Duodenal mucosa (tissue), 2 donors: Measurements from ENCODE around the gene KANK3.
"Not testable (repeated sequence)": the region's sequence is repeated elsewhere in the genome, so short reads cannot be mapped to it uniquely, and the experiment has no call there.

Experiments used
- H3K27ac ChIP-seq: one replicate; pipeline ENCODE4 v1.7.0; 2013; ENCODE audit warnings: low read depth, low read length
- H3K27me3 ChIP-seq, 2 donors: one replicate each; pipeline ENCODE4 v1.7.0; 2013; ENCODE audit warnings: low read length in 2 of 2, control low read depth in 1 of 2; ENCODE audit not compliant: insufficient read depth in 2 of 2, control insufficient read depth in 1 of 2
- H3K36me3 ChIP-seq, 2 donors: one replicate each; pipeline ENCODE4 v1.7.0; 2013; ENCODE audit warnings: low read length in 2 of 2, control low read depth in 1 of 2; ENCODE audit not compliant: insufficient read depth in 2 of 2, control insufficient read depth in 1 of 2
- H3K4me1 ChIP-seq, 2 donors: one replicate each; pipeline ENCODE4 v1.7.0; 2013; ENCODE audit warnings: low read length in 2 of 2, control low read depth in 1 of 2; ENCODE audit not compliant: insufficient read depth in 2 of 2, control insufficient read depth in 1 of 2
- H3K4me3 ChIP-seq, 2 donors: one replicate each; pipeline ENCODE4 v1.7.0; 2013; ENCODE audit warnings: low read length in 2 of 2, low read depth in 1 of 2
- H3K9ac ChIP-seq, 2 donors: one replicate each; pipeline ENCODE4 v1.7.0; 2013; ENCODE audit warnings: low read length in 2 of 2, low read depth in 1 of 2
- H3K9me3 ChIP-seq, 2 donors: one replicate each; pipeline ENCODE4 v1.7.0; 2013; ENCODE audit warnings: low read length in 2 of 2, control low read depth in 1 of 2; ENCODE audit not compliant: control insufficient read depth in 1 of 2

The KANK3 gene

DNA sequence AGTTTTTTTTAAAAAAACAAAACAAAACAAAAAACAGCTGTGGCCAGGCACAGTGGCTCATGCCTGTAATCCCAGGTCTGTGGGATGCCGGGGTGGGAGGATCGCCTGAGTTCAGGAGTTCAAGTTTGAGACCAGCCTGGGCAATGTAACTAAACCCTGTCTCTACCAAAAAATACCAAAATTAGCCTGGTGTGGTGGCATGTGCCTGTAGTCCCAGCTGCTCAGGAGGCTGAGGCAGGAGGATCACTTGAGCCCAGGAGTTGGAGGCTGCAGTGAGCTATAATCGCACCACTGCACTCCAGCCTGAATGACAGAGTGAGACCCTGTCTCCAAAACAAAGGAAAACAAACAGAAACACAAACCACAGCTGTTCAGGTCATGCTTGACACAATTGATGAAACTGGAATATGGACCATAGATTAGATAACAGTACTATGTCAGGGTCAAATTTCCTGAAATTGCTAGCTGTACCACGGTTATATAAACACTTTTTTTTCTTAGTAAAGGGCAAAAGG is 14.0 kb upstream of the KANK3 start:
- no peak overlapping the region for H3K9ac ChIP-seq
- no peaks in the 10 kb centered on the region for H3K9me3 ChIP-seq
- no peaks in the 10 kb centered on the region for H3K36me3 ChIP-seq
- H3K27me3 ChIP-seq, result peaks cover 0 to 3% of the 10 kb centered on the region in 2 donors
- H3K27ac ChIP-seq, result no peak overlapping the region
- peaks cover 14 to 19% of the 10 kb centered on the region in 2 donors for H3K4me1 ChIP-seq
- H3K4me3 ChIP-seq, result no peak overlapping the region

DNA sequence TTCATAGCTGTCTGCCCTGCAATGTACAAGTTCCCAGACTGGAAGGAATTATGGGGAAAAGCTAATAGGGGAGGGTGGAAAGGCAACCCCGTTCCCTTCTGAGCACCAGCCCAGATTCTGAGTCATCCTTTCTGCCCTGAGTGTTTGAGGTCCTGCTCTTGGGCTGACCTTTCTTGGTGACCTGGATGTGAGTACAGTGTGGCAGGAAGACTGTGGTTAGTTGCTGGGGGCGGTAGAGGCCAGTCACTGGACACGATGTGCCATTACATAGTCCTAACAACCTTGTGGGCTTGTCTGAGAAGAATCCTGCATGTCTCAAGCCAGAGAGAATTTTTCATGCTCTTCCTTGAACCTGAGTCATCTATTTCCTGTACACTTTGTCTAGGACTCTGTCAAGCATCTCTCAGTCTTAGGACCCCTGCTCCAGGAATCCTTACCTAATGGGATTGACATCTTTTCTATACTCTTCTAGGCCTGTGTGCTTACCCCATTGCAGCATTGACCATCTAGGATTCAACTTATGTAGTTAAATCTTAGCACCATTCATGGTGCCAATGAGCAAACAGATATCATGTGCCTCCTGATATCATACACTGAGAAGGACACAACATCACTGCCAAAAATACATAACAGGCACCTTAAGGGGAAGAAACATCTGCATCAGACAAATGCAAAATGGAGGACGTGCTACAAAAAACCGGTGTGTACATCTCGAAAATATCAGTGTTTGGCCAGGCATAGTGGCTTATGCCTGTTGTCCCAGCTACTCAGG is 12.8 kb upstream of the KANK3 start:
- H3K27me3 ChIP-seq, result peaks cover 0 to 3% of the 10 kb centered on the region in 2 donors
- no peaks in the 10 kb centered on the region for H3K9me3 ChIP-seq
- no peak overlapping the region for H3K9ac ChIP-seq
- H3K27ac ChIP-seq, result no peak overlapping the region
- H3K4me1 ChIP-seq, result peaks cover 8 to 14% of the 10 kb centered on the region in 2 donors
- no peak overlapping the region for H3K4me3 ChIP-seq
- no peaks in the 10 kb centered on the region for H3K36me3 ChIP-seq

DNA sequence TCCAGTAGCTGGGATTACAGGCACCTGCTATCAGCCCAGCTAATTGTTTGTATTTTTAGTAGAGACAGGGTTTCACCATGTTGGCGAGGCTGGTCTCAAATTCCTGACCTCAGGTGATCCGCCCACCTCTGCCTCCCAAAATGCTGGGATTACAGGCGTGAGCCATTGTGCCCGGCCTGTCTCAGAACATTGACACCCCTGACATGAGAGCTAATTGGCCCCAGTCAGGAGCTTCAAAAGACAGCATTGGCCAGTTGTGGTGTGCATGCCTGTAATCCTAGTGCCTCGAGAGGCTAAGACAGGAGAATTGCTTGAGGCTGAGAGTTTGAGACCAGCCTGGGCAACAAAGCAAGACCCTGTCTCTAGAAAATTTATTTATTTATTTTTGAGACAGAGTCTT is 9.8 kb upstream of the KANK3 start:
- not testable (repeated sequence) for H3K36me3 ChIP-seq, H3K9me3 ChIP-seq, H3K27me3 ChIP-seq, H3K27ac ChIP-seq, H3K9ac ChIP-seq, H3K4me3 ChIP-seq
- peaks cover 8 to 14% of the 10 kb centered on the region in 2 donors for H3K4me1 ChIP-seq

DNA sequence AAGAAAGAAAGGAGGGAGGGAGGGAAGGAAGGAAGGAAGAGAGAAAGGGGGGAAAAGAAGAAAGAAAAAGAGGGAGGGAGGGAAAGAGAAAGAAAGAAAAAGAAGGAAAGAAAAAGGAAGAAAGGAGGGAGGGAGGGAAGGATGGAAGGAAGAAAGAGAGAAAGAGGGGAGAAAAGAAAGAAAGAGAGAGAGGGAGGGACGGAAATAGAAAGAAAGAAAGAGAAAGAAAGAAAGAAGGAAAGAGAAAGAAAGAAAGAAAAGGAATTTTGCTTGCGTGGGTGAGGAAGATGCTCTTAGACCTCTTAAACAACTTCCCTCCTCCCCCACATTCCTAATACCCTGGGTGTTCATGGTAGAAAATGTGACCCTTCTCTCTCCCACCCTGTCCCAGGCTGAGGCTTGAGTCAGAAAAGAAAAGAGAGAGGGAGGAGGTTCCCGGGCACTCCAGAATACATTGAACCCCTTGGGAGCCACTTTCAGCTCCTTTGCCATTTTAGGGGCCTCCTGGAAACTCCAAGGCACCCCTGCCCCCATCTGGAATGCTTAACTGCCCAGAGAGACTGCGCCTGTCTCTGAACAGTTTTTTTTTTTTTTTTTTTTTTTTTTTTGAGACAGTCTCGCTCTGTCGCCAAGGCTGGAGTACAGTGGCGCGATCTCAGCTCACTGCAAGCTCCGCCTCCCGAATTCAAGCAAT is 9.2 kb upstream of the KANK3 start:
- Histone ChIP-seq H3K9ac (no peak overlapping the region), H3K4me3 (no peak overlapping the region), H3K27ac (no peak overlapping the region), H3K4me1 (peaks cover 8 to 14% of the 10 kb centered on the region in 2 donors), H3K9me3 (no peaks in the 10 kb centered on the region), H3K27me3 (peaks cover 0 to 3% of the 10 kb centered on the region in 2 donors), H3K36me3 (no peaks in the 10 kb centered on the region)

DNA sequence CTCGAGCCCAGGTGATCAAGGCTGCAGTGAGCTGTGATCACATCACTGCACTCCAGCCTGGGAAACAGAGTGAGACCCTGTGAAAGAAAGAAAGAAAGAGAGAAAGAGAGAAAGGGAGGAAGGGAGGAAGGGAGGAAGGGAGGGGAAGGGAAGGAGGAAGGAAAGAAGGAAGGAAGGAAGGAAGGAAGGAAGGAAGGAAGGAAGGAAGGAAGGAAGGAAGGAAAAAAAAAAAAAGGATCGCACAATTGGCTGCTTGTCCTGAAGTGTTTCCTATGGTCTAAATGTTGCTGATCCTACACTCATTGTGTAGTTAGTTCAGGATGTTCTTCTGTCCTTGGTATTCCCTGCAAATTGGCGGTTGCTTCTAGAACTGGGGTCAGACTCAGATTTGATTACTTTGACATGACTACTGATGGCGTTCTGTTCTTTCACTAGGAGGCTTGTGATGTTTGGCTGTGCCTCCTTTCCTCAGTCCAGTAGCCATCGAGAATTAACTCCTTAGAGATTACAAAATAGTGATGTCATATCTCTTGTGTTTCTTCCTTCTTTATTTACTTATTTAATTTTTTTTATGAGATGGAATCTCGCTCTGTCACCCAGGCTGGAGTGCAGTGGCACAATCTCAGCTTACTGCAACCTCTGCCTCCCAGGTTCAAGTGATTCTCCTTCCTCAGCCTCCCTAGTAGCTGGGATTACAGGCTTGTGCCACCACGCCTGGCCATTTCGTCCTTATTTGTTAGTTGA is 6.7 kb upstream of the KANK3 start:
- not testable (repeated sequence) for H3K27ac ChIP-seq, H3K4me3 ChIP-seq, H3K9me3 ChIP-seq, H3K4me1 ChIP-seq, H3K9ac ChIP-seq, H3K27me3 ChIP-seq, H3K36me3 ChIP-seq

DNA sequence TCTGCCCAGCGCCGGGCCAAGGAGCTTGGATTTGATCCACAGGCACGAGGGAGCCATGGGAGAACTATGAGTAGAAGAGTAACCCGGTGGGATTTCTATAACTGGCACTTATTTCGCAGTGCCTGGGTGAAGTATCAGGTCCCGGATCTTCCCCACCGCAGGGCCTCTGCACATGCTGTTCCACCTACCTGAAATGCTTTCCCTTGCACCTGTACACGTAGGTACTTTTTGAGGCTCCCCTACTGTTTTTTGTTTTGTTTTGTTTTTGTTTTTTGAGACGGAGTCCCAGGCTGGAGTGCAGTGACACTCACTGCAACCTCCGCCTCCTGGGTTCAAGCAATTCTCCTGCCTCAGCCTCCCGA is 402 bp upstream of the KANK3 start:
- H3K36me3 ChIP-seq, result no peaks in the 10 kb centered on the region
- no peaks in the 10 kb centered on the region for H3K9me3 ChIP-seq
- H3K4me3 ChIP-seq, result peak overlapping the region; percentile 47 to 57
- H3K27me3 ChIP-seq, result peaks cover 9 to 21% of the 10 kb centered on the region in 2 donors
- H3K4me1 ChIP-seq, result peaks cover 0 to 9% of the 10 kb centered on the region in 2 donors
- H3K27ac ChIP-seq, result no peak overlapping the region
- no peak overlapping the region for H3K9ac ChIP-seq

DNA sequence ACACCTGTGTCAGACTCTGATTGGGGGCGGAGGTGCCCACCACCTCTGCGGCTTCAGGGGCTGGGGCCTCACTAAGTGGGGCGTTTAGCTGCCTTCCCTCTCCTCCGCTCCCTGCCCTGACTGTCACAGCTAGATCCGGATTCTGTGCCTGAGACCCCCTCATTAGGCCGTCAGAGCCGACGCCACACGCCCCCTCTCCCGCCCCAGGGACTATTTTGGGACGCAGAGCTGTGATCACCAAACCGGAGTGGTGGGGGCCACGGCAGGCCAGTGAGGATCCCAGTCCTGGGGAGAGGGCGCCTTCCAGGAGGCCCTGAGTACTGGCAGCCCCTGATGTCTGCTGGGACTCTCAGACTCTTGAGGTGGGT is 762 bp downstream of the KANK3 start:
- Histone ChIP-seq H3K27me3 (peaks cover 9 to 24% of the 10 kb centered on the region in 2 donors), H3K9me3 (no peaks in the 10 kb centered on the region), H3K9ac (no peak overlapping the region), H3K36me3 (no peaks in the 10 kb centered on the region), H3K4me3 (no peak overlapping the region), H3K4me1 (peaks cover 0 to 9% of the 10 kb centered on the region in 2 donors), H3K27ac (no peak overlapping the region)

DNA sequence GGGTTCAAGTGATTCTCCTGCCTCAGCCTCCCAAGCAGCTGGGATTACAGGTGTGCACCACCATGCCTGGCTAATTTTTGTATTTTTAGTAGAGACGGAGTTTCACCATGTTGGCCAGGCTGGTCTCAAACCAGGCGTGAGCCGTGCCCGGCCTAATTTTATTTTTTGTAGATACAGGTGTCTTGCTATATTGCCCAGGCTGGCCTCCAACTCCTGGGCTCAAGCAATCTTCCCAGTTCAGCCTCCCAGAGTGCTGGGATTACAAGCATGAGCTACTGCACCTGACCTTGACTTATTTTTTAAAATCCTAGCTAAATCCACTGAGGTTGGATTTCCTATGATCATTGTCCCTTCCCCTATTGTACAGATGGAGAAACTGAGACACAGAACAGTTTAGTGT is 1.6 kb downstream of the KANK3 start:
- not testable (repeated sequence) for H3K36me3 ChIP-seq, H3K4me3 ChIP-seq, H3K9me3 ChIP-seq, H3K4me1 ChIP-seq, H3K9ac ChIP-seq
- H3K27ac ChIP-seq, result peak overlapping the region; percentile 20
- peaks cover 9 to 27% of the 10 kb centered on the region in 2 donors for H3K27me3 ChIP-seq

DNA sequence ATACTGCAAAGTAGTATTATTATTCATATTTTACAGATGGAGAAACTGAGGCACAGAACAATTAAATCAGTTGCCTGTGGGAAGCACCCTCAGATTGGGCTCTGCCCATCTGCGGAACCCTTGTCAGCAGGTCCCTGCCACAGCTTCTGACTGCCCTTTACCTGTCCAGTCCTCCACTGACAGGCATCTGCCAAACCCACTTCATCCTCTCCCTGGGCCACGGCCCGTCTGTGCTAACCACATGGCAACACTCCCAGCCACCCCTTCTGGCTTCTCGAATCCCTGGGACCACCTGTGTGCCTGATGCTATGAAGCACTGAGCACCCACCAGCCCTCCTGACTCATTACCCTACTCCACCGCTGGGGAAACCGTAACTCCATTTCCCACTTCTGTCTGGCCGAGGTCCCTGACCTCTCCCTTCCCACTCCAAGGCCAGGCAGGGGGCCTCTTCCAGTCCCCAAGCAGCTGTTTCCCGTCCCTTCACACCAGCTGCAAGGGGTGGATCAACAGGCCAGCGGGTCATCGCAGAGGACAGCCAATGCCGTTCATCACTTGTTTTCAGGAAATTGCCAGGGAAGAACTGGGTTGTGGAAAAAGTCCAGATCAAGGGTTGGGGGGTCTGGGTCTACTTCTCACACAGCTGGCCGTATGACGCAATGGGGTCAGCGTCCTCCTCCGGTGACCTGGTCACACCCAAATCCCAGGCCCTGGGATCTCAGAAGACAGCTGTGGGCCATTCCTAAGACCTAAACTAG is 2.5 kb downstream of the KANK3 start:
- H3K9ac ChIP-seq, result no peak overlapping the region
- no peak overlapping the region for H3K4me3 ChIP-seq
- H3K4me1 ChIP-seq, result peaks cover 0 to 9% of the 10 kb centered on the region in 2 donors
- H3K27ac ChIP-seq, result no peak overlapping the region
- H3K27me3 ChIP-seq, result peaks cover 15 to 31% of the 10 kb centered on the region in 2 donors
- no peaks in the 10 kb centered on the region for H3K9me3 ChIP-seq
- H3K36me3 ChIP-seq, result no peaks in the 10 kb centered on the region
